ENCODE measurements around the gene FBXO8. TPM values are rescaled to one million over a fixed set of nuclear protein-coding genes. Genes with fewer than 3 reads are reported as not detected.

FBXO8 gene
- total RNA-seq, 3 donors from 2014 or later (not counting 1 experiment from before 2014, with no cell fraction given): 12.3 to 15.2 (median 14.8) TPM

DNA sequence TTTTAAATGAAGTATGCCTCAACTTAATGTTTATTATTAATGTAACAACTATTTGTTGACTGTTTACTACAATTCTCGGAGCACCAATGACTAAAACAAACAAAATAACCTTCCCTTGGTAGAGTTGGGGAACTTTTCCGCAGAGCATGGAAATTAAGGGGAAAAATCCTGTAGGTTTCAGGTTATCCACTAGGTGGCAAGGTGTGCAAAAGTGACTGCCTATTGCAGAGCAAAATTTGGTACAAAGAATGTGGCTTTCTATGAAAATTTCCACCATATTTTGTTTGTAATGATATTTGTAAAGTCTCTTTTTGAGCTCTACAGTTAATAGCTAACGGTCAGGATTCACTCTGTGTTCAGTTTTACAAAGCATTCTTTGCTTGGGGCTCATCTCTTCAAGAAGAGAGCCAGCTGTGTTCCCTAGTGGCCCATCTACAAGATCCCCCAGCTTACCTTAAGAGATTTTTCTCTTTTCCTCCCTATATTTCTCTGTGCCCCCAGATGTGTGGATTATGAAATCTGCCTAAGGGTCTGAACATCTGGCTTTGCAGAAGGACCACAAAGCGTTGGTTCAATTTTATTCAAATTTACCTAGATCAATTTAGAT, 61.1 kb downstream of the FBXO8 start:
- Histone ChIP-seq H3K9me3 (ENCODE audit: control insufficient read depth, insufficient read depth, low read length) (no peaks in the 10 kb centered on the region), H3K27me3 (ENCODE audit: control insufficient read depth, insufficient read depth, low read length) (peaks cover 23% of the 10 kb centered on the region), H3K4me1 (ENCODE audit: control insufficient read depth, insufficient read depth, low read length) (peaks cover 10% of the 10 kb centered on the region), H3K36me3 (ENCODE audit: control insufficient read depth, insufficient read depth, low read length) (no peaks in the 10 kb centered on the region), H3K27ac (ENCODE audit: low read length) (no peak overlapping the region), H3K4me3 (ENCODE audit: low read length) (no peak overlapping the region)
- H3K27me3 Mint-ChIP-seq (ENCODE audit: low read depth in 2 of 2): peaks cover 38 to 67% of the 10 kb centered on the region in 2 donors
- TF ChIP-seq, protein P1, sequence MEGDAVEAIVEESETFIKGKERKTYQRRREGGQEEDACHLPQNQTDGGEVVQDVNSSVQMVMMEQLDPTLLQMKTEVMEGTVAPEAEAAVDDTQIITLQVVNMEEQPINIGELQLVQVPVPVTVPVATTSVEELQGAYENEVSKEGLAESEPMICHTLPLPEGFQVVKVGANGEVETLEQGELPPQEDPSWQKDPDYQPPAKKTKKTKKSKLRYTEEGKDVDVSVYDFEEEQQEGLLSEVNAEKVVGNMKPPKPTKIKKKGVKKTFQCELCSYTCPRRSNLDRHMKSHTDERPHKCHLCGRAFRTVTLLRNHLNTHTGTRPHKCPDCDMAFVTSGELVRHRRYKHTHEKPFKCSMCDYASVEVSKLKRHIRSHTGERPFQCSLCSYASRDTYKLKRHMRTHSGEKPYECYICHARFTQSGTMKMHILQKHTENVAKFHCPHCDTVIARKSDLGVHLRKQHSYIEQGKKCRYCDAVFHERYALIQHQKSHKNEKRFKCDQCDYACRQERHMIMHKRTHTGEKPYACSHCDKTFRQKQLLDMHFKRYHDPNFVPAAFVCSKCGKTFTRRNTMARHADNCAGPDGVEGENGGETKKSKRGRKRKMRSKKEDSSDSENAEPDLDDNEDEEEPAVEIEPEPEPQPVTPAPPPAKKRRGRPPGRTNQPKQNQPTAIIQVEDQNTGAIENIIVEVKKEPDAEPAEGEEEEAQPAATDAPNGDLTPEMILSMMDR (IDR thresholded peaks at IDR 0.05): peak; percentile 57
- 26% methylated on average over 2 of the region's 4 CpGs for WGBS (ENCODE audit: insufficient coverage)
- H3K4me1 Mint-ChIP-seq: peaks cover 2 to 8% of the 10 kb centered on the region in 2 donors
- intact Hi-C loops (cut with micrococcal nuclease): loop anchor here (1.0 kb wide), 1 partner anchor 97 kb away; no protein-coding TSS in a partner anchor
- DNase-seq (peak in 1 of 2 donors; percentile 54), ATAC-seq (peak in 2 of 3 donors; percentile 53 to 57)
- no peak overlapping the region for H3K4me3 Mint-ChIP-seq
- H3K9me3 Mint-ChIP-seq: no peaks in the 10 kb centered on the region
- no peaks in the 10 kb centered on the region for H3K36me3 Mint-ChIP-seq
- H3K27ac Mint-ChIP-seq: no peak overlapping the region

DNA sequence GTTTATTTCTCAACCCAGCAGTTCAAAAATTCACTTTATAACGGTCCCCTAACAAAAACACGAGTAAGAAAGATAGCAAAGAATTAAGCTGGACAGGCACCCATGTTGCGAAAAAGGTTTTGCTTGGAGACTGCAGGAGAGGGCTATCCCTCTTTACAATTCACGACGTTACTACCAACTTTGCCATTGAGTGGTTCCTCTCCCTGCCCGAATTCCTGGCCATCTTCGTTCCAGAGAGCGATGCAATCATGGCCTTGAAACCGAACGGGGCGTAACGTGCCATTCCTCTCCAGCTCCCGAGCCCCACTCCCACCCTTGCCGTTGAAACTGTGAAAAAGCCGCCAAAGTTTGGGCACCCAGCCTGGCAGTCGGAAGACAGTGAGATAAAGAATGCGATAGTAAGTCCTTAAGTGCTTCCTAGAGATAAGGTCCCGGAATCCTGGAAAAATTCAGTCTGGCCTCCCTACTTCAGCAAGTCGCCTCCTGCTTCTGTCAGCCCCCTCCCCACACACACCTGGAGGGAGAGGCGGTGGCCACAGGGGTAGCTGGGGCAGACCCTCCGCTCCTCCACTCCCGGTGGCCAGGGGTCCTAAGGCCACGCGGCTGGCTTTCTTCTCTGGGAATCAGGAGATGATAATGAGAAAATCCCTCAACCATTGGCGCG, 65.2 kb downstream of the FBXO8 start:
- ATAC-seq (no peak), DNase-seq (peak in 1 of 2 donors; percentile 11)
- Mint-ChIP-seq H3K27me3 (ENCODE audit: low read depth in 2 of 2) (peaks cover 61 to 95% of the 10 kb centered on the region in 2 donors), H3K9me3 (no peaks in the 10 kb centered on the region), H3K4me1 (peaks cover 31 to 41% of the 10 kb centered on the region in 2 donors), H3K27ac (no peak overlapping the region), H3K4me3 (no peak overlapping the region), H3K36me3 (peaks cover 7% of the 10 kb centered on the region)
- WGBS (ENCODE audit: insufficient coverage): 11% methylated on average over 23 of the region's 26 CpGs
- H3K36me3 ChIP-seq (ENCODE audit: control insufficient read depth, insufficient read depth, low read length): no peaks in the 10 kb centered on the region
- TF ChIP-seq, protein P1 (IDR thresholded peaks at IDR 0.05): no peak
- intact Hi-C loops (cut with micrococcal nuclease): no loop called here
- no peaks in the 10 kb centered on the region for H3K9me3 ChIP-seq (ENCODE audit: control insufficient read depth, insufficient read depth, low read length)
- peaks cover 61% of the 10 kb centered on the region for H3K27me3 ChIP-seq (ENCODE audit: control insufficient read depth, insufficient read depth, low read length)
- H3K27ac ChIP-seq (ENCODE audit: low read length): no peak overlapping the region
- H3K4me1 ChIP-seq (ENCODE audit: control insufficient read depth, insufficient read depth, low read length): peaks cover 31% of the 10 kb centered on the region
- H3K4me3 ChIP-seq (ENCODE audit: low read length): no peak overlapping the region

DNA sequence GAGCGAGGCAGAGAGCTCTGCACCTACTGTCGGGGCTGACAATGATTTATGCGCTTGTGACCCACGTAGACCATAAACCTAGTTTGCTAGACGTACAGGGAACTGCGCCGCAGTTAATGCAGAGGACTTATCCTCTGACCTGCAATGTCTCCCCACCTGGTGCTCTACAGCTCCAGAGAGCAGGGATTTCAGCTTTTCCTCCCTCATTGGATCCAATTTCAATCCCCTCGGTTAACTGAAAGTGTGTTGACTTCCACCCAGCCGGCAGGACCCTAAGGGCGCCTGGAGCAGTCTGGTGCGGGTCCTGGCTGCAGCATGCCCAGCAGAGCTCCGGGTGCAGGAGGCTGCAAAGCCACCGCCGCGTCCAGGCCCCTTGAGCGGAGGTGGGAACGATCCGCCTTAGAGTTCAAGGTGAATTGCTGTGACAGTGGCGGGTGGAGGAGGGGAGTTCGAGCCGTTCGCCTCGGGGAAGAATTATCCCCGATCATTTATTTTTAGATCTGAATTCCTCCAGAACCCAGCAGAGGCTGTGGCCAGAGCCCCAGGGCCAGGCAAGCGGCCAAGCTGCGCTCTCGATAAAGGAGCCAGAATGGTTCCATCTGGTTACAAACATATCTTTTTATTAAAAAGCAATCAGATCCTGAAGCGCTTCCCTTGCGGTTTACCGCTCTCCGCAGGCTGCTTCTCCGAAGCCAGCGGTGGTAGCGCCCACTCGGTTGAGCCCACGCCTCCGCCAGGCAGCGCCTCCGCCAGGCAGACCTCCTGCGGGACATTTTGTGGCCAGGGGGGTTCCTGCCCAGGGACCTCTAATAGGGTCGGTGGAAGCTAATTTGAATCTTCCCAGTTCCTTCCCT, 66.0 kb downstream of the FBXO8 start:
- DNase-seq (peak in 1 of 2 donors; percentile 42), ATAC-seq (peak in 1 of 3 donors; percentile 26)
- Histone ChIP-seq H3K27me3 (ENCODE audit: control insufficient read depth, insufficient read depth, low read length) (peaks cover 64% of the 10 kb centered on the region), H3K4me1 (ENCODE audit: control insufficient read depth, insufficient read depth, low read length) (peaks cover 31% of the 10 kb centered on the region), H3K9me3 (ENCODE audit: control insufficient read depth, insufficient read depth, low read length) (no peaks in the 10 kb centered on the region), H3K4me3 (ENCODE audit: low read length) (no peak overlapping the region), H3K27ac (ENCODE audit: low read length) (no peak overlapping the region), H3K36me3 (ENCODE audit: control insufficient read depth, insufficient read depth, low read length) (no peaks in the 10 kb centered on the region)
- intact Hi-C loops (cut with micrococcal nuclease): no loop called here
- TF ChIP-seq, protein P1 (IDR thresholded peaks at IDR 0.05): no peak
- Mint-ChIP-seq H3K4me1 (peaks cover 31 to 41% of the 10 kb centered on the region in 2 donors), H3K4me3 (no peak overlapping the region), H3K36me3 (peaks cover 7% of the 10 kb centered on the region), H3K27me3 (ENCODE audit: low read depth in 2 of 2) (peaks cover 60 to 93% of the 10 kb centered on the region in 2 donors), H3K27ac (no peak overlapping the region), H3K9me3 (no peaks in the 10 kb centered on the region)
- WGBS (ENCODE audit: insufficient coverage): 4% methylated on average over 37 of the region's 41 CpGs

Measured in natural killer cell (primary cell).